Hepatocyte (in vitro differentiated cells): Measurements from ENCODE around the gene ARF4.

Source experiments
- CTCF ChIP-seq: fragments of 200-600 bp; sonication (generic); IDR thresholded peaks from 2 replicates; pipeline ENCODE4 v1.5.1; 2016; ENCODE audit warnings: antibody characterized with exemption, mild to moderate bottlenecking; ENCODE audit not compliant: poor library complexity
- EZH2 ChIP-seq: fragments of 200-600 bp; sonication (generic); IDR thresholded peaks from 2 replicates; pipeline ENCODE4 v1.6.1; 2016; ENCODE audit warnings: antibody characterized with exemption, mild to moderate bottlenecking, borderline replicate concordance

- no peak for TF ChIP-seq CTCF
- TF ChIP-seq EZH2, result no peak
These were observed 52.7 kb downstream of the ARF4 start, which contains the start of gene DNAH12 for GRCh38 chr3:57544181-57545125.
